SIG-M5 (cell line): ENCODE results near the gene CLEC2D.
"Not testable (repeated sequence)": the region's sequence is repeated elsewhere in the genome, so short reads cannot be mapped to it uniquely, and the experiment has no call there.

Source experiments
- DNase-seq: peaks from one replicate; lab custom pipeline; 2025; lab: John Stamatoyannopoulos, UW

Gene CLEC2D

DNA sequence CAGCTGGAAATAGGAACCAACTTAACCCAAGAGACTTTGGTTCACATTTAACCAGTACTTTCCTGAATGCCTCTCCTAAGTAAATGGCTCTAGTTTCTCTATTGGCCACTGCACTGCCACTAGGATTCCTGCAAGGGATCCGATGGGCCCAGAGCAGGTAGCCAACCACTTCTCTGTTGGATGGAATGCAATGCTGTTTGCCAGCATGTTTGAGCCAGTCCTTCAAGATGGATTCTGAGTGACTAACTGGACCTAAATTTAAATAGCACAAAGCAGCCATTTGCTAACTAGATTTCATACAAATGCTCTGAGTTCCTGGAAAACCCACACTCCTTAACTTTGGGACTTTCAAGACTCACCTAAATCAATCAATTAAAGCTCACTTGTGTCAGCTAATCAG is 9.5 kb upstream of the CLEC2D start:
- DNase-seq: no peak

DNA sequence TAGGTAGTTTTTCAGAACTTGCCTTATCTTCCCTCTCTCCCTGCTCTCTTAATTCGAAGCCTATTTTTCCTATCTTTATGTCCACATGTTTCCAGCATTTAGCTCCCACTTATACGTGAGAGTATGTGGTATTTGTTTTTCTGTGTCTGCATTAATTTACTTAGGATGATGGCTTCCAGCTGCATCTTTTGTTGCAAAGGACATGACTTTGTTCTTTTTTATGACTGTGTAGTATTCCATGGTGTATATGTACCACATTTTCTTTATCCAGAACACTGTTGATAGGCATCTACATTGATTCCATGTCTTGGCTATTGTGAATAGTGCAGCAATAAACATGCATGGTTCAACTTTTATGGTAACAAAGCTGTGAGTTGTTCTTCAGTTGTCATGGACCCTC is 7.8 kb upstream of the CLEC2D start:
- no peak for DNase-seq

DNA sequence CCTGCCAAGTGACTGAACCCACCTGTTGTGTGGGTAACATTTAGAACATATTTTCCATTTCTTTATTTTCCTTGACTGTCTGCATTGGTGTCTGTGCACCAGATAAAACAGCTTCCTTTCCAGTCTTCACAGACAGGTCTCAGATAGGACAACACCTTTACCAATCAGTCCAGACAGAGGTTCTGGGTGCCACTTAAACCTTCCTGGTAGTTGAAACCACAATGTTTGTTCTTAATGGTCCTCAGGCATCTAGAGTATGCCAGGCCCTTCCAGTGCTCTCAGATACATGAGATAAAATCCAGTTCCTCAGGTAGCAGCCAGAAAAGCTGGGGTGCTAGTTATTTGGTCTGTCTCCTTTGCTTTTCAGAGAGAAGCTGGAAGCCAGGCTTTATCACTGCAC is 7.0 kb upstream of the CLEC2D start:
- DNase-seq: no peak

DNA sequence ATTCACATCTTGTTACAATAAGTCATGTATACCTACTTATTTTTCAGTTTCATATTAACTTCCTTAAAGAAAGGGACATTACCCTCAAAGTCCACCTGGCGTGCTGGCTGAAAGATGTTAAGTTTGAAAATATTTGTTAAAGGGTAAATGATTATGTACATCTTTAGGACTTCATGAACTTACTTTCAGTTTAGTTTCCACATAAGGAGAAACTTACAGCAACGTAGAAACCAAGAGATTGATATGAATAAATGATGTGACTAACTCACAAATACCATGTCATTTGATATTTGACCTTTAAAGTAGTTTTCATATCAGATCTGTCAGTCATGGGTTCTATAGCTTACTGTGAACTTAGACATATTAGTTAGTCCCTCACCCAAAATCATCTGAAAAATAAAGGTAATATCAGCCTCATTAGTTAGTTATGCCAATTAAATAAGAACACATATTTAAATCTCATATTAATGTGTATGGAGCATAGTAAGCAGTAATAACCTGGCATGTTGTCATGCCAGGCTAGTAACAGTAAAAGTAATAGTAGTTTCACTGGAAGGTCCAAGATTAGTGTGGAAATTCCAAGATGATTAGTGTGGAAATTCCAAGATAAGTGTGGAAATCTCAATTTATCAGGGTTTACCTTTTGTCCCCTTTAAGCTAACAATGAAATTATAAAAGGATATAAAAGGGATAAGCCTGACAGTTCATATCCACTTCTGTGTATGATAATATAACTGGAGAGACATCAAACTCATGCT is 1.9 kb upstream of the CLEC2D start:
- no peak for DNase-seq

DNA sequence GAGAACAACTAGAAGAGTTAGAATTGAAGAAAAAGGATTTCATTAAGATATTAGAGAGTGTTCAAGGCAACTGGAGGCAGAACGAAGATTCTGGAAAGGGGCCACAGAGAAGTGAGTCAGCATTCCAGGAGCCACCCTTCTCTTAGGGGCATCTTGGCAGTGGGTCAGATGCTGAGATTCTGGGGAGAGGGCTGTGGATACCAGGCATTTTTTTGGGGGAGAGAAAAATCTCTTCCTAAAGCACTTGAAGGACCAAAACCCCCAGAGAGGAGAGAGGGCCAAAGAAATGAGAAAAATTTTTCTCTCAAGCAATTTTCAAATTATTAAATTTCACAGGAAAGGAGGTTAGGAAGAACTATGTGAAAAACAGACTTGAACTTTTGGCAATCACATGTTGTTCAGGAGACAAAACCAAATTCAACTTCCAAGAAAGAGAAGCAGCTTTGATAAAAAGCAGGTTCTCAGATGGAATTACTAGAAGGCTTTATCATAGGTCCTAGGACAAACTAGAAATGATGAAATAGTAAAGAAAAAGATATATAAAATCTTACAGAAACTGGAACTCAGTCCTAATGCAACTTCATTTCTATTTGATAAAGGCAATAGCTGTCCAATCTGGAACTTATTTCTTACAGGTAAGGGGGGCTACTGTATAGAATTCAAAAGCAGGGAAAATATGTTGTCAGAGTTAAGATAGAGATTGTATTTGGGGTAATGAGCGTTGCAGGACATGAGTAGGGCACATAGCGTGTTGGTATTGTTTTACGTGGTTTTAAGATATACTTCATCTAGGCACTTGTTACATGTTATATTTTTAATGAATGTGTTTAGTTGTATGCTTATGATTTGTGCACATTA is 1.1 kb upstream of the CLEC2D start:
- DNase-seq: no peak

DNA sequence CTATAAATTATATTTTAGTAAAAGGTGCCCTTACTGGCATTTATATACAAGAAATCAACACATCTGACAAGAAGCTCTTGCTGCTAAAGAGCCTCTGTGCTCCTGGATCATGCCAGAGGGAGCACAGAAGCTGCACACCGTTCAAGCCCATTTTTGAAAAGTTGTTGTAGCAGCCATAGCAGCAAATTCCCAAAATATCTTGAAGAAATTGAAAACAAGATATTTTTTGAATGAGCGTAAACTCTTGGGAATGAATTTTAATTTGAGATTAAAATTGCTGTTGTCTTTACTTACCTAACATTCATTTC is 540 bp upstream of the CLEC2D start:
- no peak for DNase-seq

DNA sequence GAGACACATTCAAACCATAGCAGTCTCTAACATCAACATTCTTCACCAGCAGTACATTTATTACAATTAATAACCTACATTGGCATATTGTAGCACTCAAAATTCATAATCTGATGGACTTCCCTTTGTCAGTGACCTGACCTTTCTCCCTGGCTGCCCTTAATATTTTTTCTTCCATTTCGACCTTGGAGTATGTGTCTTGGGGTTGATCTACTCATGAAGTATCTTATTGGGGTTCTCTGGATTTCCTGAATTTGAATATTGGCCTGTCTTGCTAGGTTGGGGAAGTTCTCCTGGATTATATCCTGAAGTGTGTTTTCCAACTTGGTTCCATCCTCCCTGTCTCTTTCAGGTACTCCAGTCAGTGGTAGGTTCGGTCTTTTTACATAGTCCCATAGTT is 2.8 kb downstream of the CLEC2D start:
- not testable (repeated sequence) for DNase-seq

DNA sequence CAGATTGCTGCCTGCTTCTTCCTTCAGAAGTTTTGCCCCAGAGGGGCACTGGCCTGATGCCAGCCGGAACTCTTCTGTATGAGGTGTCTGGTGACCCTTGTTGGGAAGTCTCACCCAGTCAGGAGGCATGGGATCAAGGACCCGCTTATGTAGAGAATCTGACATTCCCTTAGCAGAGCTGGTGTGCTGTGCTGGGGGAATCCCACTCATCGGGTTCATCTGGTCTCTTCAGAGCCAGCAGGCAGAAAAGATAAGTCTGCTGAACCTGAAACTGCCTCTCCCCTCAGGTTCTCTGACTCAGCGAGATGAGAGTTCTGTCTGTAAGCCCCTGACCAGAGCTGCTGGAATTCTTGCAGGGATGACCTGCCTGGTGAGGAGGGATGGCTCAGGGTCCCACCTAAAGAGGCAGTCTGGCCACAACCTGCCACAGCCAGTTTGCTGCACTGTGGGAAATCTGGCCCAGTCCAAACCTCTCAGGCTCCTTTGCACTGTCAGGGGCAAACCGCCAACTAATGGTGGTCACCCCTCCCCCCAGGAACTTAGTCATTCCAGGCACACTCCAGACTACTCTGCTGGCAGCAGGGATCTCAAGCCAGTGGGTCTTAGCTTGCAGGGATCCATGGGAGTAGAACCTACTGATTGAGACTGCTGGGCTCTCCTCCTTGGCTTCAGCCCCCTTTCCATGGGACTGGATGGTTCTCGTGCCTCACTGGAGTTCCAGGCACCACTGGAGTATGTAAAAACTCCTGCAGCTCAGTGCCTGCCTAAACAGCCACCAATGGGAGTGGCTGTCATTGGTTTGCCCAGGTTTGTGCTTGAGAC is 4.1 kb downstream of the CLEC2D start:
- DNase-seq: no peak

DNA sequence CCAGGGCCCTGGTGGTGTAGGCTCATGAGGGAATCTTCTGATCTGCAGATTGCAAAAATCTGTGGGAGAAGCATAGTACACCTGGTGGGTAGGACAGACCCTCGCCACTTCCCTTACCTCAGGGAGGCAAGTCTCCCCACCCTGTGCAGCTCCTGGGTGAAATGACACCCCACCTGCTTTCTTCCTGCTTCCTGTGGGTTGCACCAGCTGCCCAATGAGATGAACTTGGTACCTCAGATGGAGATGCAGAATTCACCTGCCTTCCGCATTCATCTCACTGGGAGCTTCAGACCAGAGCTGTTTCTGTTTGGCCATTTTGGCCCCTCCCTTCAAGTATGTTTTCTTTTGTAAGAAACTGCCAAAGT is 4.7 kb downstream of the CLEC2D start:
- DNase-seq: no peak

DNA sequence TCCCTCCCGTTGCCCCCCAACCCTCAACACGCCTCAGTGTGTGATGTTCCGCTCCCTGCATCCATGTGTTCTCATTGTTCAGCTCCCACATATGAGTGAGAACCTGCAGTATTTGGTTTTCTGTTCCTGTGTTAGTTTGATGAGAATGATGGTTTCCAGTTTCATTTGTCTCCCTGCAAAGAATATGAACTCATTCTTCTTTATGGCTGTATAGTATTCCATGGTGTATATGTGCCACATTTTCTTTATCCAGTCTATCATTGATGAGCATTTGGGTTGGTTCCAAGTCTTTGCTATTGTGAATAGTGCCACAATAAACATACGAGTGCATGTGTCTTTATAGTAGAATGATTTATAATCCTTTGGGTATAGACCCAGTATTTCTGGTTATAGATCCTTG is 13.0 kb downstream of the CLEC2D start:
- not testable (repeated sequence) for DNase-seq

DNA sequence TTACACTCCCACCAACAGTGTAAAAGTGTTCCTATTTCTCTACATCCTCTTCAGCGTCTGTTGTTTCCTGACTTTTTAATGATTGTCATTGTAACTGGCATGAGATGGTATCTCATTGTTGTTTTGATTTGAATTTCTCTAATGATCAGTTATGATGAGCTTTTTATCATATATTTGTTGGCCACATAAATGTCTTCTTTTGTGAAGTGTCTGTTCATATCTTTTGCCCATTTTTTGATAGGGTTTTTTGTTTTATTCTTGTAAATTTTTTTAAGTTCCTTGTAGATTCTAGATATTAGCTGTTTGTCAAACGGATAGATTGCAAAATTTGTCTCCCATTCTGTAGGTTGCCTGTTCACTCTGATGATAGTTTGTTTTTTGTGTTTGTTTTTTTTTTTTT is 13.4 kb downstream of the CLEC2D start:
- not testable (repeated sequence) for DNase-seq

DNA sequence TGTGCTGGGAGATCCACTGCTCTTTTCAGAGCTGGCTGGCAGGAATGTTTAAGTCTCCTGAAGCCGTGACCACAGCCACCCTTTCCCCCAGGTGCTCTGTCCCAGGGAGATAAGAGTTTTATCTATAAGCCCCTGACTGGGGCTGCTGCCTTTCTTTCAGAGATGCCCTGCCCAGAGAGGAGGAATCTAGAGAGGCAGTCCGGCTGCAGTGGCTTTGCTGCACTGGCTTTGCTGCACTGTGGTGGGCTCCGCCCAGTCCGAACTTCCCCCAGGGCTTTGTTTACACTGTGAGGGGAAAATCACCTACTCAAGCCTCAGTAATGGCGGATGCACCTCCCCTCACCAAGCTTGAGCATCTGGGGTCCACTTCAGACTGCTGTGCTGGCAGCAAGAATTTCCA is 15.9 kb downstream of the CLEC2D start:
- DNase-seq: not testable (repeated sequence)

DNA sequence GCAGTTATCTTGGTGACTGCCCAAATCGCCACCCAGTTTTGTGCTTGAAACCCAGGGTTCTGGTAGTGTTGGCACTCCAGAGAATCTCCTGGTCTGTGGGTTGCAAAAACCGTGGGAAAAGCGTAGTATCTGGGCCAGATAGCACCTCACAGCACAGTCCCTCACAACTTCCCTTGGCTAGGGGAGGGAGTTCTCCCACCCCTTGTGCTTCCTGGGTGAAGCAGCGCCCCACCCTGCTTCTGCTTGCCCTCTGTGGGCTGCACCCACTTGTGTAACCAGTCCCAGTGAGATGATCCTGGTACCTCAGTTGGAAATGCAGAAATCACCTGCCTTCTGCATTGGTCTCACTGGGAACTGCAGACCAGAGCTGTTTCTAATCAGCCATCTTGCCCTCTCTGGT is 16.4 kb downstream of the CLEC2D start:
- no peak for DNase-seq

DNA sequence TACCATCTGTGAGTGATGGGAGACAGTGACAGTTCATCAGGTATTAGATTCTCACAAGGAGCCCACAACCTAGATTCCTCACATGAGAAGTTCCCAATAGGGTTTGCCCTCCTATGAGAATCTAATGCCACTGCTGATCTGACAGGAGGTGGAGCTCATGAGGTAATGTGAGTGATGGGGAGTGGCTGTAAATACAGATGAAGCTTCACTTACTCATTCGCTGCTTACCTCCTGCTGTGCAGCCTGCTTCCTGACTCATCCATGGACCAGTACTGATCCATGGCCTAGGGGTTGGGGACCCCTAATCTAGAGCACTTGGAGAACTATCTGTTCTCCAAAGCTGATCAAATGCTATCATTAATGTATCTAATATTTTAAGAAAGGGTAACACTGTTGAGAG is 17.7 kb downstream of the CLEC2D start:
- DNase-seq: no peak

DNA sequence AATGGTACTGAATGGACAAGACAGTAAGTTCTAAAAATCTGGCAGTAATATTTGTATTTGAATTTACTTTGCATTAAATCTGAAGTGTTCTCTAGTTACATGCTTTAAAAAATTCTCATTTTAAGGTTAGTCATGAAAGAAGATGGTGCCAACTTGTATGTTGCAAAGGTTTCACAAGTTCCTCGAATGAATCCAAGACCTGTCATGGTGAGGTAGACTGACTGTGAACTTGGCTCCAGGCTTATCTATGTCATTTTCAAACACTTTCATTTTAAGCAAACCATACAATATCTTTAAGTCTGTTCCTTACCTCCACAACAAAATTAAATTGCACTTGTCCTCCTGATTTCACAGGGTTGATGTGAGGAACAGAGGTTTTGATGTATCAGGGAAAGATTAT is 23.4 kb downstream of the CLEC2D start:
- no peak for DNase-seq

DNA sequence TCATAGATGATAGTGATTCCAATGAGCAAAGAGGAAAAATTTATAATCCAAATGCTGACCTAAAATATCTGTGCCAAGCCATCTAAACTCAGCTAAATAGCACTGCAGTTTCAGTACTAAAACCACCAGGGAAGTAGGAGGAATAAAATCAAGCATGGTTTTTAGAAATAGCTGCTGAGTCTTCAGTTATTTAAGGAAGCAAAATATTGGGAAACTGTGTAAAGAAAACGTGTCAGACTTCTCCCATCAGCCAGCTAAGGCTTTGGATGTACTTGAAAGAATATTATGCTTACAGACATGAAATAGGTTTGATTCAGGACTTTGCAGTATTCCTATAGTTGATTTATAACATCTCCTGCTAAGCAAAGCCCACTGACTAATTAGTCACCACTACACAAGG is 24.7 kb downstream of the CLEC2D start:
- DNase-seq: no peak

DNA sequence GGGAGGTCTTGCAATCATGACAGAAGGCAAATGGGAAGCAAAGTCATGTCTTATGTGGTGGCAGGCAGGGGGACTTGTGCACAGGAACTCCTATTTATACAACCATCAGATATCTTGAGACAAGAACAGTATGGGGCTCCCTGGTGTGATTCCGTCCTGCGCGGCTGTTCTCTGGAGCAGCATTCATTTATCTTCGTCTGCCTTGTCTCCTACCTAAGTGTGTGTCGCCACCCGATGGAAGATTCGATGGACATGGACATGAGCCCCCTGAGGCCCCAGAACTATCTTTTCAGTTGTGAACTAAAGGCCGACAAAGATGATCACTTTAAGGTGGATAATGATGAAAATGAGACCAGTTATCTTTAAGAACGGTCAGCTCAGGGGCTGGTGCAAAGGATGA is 25.6 kb downstream of the CLEC2D start:
- DNase-seq: not testable (repeated sequence)

DNA sequence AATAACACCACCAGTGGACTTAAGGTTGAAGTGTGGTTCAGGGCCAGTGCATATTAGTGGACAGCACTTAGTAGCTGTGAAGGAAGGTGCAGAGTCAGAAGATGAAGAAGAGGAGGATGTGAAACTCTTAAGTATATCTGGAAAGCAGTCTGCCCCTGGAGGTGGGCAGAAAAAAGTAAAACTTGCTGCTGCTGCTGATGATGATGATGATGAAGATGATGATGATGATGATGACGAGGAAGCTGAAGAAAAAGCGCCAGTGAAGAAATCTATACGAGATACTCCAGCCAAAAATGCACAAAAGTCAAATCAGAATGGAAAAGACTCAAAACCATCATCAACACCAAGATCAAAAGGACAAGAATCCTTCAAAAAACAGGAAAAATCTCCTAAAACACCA is 26.1 kb downstream of the CLEC2D start:
- DNase-seq: not testable (repeated sequence)

DNA sequence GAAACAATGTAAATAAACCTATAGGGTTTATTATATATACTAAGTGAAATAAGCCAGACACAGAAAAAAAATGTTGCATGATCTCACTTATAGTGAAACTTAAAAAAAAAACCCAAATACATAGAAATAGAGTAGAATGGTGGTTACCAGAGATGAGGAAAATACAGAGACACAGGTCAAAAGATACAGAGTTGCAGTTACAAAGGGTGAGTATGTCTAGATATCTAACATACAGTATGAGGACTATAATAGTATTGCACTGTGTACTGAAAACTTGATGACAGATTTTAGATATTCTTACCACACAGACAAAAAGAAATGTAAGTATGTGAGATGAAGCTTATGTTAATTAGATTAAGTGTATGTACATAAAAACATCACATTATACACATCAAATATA is 28.1 kb downstream of the CLEC2D start:
- DNase-seq: no peak

DNA sequence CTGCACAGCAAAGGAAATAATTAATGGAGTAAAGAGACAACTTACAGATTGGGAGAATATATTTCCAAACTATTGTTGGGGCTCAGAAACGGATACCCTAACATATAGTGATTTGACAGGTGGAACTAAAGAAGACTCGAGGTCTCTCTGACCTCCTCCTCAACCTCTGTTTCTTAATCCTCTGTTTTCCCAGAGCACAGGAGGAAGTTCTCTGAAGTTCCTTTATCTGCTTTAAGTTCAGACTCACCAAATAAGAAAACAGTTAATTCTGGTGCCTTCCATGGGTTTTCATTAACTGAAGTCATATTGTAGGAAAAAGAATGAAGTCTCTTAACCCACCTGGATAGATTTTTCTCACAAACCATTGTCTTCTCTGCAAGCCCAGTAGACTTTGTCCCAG is 29.2 kb downstream of the CLEC2D start:
- no peak for DNase-seq

DNA sequence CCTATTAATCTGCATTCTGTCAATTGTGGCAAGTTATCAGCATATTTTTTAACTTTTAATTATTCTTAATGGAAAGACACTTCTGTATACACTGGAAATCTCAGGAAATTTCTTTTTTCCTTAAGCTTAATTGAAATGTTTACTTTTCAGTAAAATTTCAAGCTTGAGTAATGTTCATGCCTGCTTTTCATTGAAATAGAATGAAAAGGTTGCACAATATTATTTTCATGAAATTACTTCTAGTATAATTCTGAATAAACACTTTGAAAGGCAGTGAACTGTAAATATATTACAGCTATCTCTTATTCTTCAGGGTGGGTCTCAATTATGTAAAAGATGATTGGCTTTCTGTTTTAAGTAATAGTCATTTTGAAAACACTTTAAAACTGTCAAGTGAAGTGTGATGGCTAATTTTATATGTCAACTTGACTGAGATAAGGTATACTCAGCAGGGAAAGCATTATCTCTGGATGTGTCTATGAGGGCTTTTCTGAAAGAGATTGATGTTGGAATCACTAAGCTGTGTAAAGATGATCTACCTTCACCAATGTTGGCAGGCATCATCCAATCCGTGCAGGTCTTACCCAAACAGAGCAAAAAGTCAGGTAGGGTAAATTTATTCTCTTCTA is 29.9 kb downstream of the CLEC2D start:
- DNase-seq: no peak

DNA sequence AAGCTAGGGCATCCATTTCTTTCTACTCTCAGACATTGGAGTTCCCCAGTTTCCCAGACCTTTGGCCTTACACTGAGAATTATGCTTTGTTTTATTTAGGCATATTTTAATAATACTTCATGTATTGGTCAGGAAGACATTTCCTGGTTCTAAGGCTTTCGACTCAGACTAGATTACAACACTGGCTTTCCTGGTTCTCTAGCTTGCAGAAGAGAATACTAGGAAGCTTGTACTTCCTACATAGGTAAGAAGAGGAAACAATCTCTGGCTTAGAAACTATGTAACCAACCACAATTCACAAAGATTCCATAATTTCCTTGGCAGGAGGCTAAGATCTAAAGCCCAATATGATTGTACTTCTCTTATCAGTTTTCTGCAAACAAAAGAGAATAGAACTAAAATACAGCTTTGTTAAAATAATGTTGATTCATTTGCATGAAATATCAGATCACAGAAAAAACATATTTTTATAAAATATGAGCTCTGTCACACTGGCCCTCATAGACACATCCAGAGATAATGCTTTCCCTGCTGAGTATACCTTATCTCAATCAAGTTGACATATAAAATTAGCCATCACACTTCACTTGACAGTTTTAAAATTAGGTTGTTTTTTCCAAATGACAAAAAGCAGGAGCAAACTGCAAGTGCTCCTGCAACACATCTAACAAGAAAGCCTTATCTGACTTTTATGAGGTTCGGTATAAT is 30.5 kb downstream of the CLEC2D start:
- no peak for DNase-seq
